ENCODE measurements around the gene MYO1F.
A peak's percentile ranks its signal among the peaks of the same experiment; 100 is the strongest.

The MYO1F gene

GRCh38 chr19:8499048-8499833, 78.0 kb downstream of the MYO1F start:
- DNase-seq (ENCODE audit: low read depth in 2 of 3, low spot score in 1 of 3), result no peak

- DNase-seq (ENCODE audit: low read depth in 2 of 3, low spot score in 1 of 3), result no peak
Observed at GRCh38 chr19:8498295-8498694, 78.9 kb downstream of the MYO1F start.

- no peak for DNase-seq (ENCODE audit: low read depth in 2 of 3, low spot score in 1 of 3)
Observed at GRCh38 chr19:8494158-8494557, 83.1 kb downstream of the MYO1F start.

- no peak for DNase-seq (ENCODE audit: low read depth in 2 of 3, low spot score in 1 of 3)
Observed at GRCh38 chr19:8491574-8491973, 85.7 kb downstream of the MYO1F start.

- DNase-seq (ENCODE audit: low read depth in 2 of 3, low spot score in 1 of 3), result no peak
Observed at GRCh38 chr19:8490873-8491272, 86.4 kb downstream of the MYO1F start.

- no peak for DNase-seq (ENCODE audit: low read depth in 2 of 3, low spot score in 1 of 3)
Observed at GRCh38 chr19:8490395-8490760, 86.9 kb downstream of the MYO1F start.

- no peak for DNase-seq (ENCODE audit: low read depth in 2 of 3, low spot score in 1 of 3)
Observed at GRCh38 chr19:8489561-8490394, 87.5 kb downstream of the MYO1F start.

- DNase-seq (ENCODE audit: low read depth in 2 of 3, low spot score in 1 of 3), result no peak
Observed at GRCh38 chr19:8488365-8488764, 88.9 kb downstream of the MYO1F start.

GRCh38 chr19:8487137-8487851, 89.9 kb downstream of the MYO1F start:
- DNase-seq (ENCODE audit: low read depth in 2 of 3, low spot score in 1 of 3), result peak; percentile 31 to 44 (median 42)

- no peak for DNase-seq (ENCODE audit: low read depth in 2 of 3, low spot score in 1 of 3)
Observed at GRCh38 chr19:8486661-8487136, 90.5 kb downstream of the MYO1F start.

GRCh38 chr19:8485561-8486371, 91.5 kb downstream of the MYO1F start:
- no peak for DNase-seq (ENCODE audit: low read depth in 2 of 3, low spot score in 1 of 3)

- no peak for DNase-seq (ENCODE audit: low read depth in 2 of 3, low spot score in 1 of 3)
Observed at GRCh38 chr19:8484331-8484894, 92.8 kb downstream of the MYO1F start.

GRCh38 chr19:8483165-8483564, 94.1 kb downstream of the MYO1F start:
- DNase-seq (ENCODE audit: low read depth in 2 of 3, low spot score in 1 of 3), result no peak

GRCh38 chr19:8482696-8483095, 94.5 kb downstream of the MYO1F start:
- DNase-seq (ENCODE audit: low read depth in 2 of 3, low spot score in 1 of 3), result no peak

GRCh38 chr19:8481616-8482015, 95.6 kb downstream of the MYO1F start:
- DNase-seq (ENCODE audit: low read depth in 2 of 3, low spot score in 1 of 3), result no peak

- DNase-seq (ENCODE audit: low read depth in 2 of 3, low spot score in 1 of 3), result no peak
Observed at GRCh38 chr19:8481201-8481600, 96.0 kb downstream of the MYO1F start.

- DNase-seq (ENCODE audit: low read depth in 2 of 3, low spot score in 1 of 3), result no peak
Observed at GRCh38 chr19:8478598-8478997, 98.6 kb downstream of the MYO1F start.

GRCh38 chr19:8477889-8478288, 99.4 kb downstream of the MYO1F start:
- no peak for DNase-seq (ENCODE audit: low read depth in 2 of 3, low spot score in 1 of 3)

- no peak for DNase-seq (ENCODE audit: low read depth in 2 of 3, low spot score in 1 of 3)
Observed at GRCh38 chr19:8476524-8476923, 100.7 kb downstream of the MYO1F start.

- DNase-seq (ENCODE audit: low read depth in 2 of 3, low spot score in 1 of 3), result no peak
Observed at GRCh38 chr19:8475005-8475404, 102.2 kb downstream of the MYO1F start.

Data from stimulated activated CD4-positive, alpha-beta T cell treated with anti-CD3 and anti-CD28 coated beads, Interleukin-12 subunit alpha, Interleukin-12 subunit beta, amount 100 ng/mL, for 48 hours (primary cell).